Brain pericyte (primary cell): ENCODE measurements around the gene HPCA.

Source experiments
- DNase-seq: peaks from one replicate; pipeline ENCODE4 v3.0.0-alpha.2; 2012; ENCODE audit warnings: low read depth, low spot score

Gene HPCA

DNA sequence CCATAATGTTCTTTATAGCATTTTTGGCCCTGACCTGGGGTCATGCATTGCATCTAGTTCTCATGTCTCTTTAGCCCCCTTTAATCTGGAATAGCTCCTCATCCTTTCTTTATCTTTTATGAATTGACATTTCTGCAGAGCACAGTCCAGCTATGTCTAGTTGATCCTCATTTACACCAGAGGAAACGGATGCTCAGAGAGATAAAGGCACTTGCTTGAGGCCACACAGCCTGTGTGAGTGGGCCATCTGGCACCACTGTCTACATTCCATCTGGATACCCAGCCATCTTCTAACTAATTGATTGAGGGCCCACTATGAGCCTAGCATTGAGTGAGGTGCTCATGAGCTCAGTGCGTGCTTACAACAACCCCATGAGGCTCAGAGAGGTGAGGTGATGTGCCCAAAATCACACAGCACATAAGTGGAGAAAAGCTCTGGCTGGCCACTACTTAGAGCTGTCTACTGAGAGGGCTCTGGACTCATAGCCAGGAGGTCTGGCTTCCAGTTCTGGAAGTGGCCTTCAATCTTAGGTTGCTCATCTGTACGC is 3.5 kb downstream of the HPCA start:
- DNase-seq = no peak

DNA sequence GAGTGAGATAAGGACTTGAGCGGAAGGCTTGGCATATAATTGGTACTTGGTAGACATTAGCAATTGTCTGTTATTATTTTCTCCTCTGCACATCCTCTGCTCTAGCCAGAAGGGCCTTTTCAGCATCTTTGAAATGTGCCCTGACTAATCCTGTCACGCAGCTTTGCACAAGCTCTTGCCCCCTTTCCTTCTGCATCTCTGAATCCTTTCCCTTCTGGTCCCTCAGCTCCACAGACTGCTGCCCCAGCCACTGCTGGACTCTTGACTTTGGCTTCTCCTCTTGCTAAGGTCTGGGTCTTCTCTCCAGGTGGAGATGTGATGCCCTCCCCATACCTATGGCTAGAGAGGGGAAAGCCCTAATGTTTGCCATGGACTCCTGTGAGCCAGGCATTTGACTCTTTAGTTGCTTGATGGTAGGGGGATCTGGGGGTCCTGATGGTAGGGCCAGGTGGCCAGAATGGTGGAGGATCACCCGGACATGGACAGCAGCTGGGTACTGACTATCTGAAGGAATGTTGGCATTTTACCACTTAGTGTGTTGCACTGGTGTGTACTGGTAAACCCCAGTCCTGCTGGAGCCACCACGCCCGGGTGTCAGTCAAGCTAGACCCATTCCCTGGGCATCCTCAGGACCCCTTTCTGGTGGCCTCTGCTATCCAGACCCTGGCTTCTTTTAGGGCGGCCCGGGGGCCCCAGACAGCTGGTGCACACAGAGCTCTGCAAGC is 4.4 kb downstream of the HPCA start:
- no peak for DNase-seq

DNA sequence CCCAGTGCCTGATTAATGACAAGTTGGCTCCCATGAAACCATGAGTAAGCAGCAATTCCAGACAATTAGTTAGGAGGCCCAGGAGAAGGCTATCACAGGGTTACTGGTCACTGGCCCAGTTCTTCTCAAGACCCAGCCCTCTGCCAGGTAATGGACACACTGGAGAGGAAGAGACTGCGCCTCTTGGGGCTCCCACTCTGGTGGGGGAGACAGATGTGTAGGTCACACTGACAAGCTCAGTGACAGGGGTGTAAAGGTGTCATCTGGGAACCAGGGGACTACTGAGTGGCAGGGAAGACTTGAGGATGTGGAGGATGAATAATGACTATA is 4.9 kb downstream of the HPCA start:
- no peak for DNase-seq

DNA sequence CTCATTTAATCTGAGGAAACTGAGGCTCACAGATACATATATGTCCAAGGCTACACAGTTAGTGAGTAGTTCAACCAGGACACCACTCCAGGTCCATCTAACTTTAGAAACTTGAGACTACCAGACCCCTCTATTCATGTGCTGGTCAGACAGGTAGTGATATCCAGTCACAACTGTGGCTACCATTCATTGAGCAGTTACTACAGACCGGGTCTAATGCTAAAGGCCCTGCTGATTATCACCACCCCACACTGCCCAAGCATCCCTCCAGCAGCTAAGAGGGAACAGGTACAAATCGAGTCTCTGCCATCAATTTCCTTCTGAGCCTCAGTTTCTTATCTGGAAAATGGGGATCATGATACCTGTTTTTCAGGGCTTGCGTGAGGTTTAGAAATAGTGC is 5.3 kb downstream of the HPCA start:
- DNase-seq = no peak

DNA sequence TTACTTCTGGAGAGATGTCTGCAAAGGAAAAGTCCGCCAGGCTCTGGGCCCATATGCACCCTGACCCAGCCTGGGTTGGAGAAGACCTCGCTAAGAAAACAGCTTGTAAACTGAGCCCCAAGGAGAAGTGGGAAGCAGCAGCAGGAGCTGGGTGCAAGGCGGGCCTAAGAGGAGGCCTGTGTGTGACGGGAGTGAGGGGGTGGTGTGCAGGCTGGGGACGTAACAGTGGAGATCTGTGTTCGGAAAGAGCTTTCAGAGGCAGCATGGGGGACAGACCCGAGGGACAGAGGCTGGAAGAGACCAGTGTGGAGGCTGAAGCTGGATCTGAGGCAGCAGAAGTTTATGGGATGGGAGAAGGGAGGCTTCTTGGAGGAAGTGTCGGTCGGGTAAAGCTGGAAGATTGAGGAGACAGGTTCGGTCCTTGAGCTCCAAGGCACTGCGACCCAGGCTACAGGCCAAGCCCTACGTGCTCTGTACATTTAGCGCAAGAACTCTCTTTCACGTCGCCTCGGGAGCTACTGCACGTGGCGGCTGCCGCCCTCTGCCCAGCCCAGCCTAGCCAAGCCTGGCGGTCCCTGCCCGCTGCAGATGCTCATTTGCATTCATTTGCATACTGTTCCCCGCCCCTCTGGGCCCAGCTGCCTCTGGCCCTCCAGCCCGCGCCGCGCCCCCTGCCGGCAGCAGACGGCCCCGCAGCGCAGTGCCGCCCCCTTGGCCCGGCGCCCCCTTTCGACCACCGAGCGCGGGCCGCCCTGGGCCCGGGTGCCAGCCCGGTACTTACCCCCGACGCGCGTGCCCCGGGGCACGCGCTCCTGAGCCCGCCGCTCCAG is 6.3 kb downstream of the HPCA start:
- no peak for DNase-seq

DNA sequence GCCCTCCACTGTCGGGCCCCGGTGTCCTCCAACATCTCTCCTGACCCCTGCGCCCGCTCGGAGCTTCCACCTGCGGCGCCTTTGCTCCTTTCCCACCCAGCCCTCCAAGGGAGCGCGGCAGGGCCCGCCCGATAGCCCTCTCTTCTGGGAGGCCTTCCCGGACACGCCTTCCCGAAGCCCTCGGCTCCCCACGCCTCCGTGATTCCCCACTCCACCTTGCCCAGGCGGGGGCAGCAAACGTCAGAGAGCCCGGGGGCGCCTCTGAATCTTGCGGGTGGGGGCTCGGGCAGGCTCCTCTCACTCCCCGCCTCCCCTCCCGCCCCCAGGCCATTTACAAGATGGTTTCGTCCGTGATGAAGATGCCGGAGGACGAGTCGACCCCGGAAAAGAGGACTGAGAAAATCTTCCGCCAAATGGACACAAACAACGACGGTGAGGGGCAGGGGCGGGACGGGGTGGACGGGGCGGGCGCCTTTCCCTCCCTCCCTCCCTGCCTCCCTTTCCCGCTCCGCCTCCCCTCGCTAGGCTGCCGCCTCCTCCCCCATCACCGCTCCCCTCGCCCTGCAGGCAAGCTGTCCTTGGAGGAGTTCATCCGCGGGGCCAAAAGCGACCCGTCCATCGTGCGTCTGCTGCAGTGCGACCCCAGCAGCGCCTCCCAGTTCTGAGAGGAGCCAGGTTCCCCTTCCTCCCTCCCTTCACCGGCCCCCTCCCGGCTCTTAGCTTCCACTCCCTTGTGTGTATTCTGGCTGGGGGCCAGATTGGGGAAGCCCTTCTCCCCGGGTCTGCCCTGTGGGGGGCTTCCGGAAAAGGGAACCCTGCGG is 7.1 kb downstream of the HPCA start:
- no peak for DNase-seq

DNA sequence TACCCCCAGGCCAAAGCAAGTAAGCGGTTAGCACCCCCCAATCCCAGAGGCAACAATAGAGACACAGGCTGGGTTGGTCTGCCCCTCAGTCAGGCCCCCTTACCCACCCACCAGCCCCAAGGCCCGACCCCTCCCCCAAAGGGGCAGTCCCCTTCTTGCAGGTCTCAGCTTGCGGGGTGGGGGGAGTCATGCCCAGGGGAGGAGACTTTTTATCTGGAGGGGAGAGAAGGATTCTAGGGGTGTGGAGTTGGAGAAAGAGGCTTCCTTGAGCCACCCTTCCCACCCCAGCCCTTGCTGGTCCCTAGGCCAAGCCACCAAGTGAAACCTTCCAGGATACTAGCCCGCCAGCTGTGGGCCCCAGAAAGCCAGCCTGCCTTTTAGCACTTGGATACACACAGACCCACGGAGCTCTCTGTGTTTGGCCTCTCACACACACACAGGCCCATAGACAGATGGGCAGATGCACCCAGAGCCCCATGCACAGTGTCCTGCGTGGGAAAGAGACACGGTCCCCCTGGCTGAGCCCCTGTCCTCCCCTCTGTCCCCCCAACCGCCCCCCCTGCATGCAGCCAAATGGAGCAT is 7.8 kb downstream of the HPCA start:
- DNase-seq = no peak

DNA sequence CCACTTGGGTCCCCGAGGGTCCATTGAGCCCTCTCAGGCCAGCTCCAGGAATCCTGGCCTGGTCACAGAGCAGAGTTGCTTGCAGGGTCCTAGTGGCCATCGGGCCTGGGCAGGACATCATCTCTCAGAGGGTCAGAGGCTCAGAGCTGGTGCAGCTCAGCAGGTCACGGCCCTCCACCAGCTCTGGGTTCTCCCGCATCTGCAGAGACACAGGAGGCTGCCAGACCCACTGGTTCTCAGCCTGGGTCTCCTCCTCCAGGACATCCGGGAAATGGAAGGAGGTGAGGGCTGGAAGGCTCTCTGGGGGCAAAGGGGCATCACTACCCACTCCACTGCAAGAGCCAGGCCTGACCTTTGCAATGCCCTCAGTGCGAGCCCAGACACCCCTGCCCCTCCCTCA is 8.4 kb downstream of the HPCA start:
- no peak for DNase-seq

DNA sequence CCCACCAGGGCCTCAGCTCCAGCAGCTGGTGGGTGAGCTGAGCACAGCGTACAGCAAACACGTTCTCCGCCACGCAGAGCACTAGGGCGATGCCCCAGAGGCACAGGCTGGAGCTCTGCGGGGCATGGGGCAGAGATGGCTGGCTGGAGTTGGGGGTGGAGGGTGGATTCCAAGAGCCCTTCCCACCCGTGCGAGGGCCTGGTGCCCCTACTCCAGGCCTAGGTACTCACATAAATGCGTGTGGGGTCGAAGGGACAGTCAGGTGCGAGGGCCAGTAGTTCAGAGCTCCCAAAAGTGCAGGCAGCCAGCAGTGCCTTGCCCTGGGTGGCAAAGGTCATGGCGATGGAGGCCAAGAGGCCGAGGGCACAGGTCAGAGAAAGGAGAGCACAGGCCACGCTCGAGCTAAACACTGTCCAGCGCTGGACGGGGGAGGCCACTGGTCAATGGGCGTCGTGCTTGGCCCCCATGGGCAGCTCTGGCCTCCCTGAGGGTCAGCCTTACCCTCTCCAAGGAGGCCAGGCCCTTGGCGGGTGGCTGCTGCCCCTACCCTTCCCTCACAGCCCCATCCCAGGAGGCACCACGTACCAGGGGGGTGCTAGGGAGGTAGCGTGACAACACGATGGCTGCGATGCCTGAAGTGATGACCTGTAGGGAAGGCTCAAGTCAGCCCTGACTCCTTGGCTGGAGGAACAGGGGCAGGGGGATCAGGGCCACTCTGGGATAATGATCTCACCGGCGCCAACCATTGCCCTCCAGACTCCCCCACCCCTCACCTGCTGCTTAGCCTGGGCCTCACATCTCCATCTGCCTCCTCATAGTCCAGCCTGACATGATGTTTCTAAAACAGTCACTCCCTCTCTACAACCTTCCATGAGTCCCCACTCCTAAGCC is 9.3 kb downstream of the HPCA start:
- DNase-seq = no peak

DNA sequence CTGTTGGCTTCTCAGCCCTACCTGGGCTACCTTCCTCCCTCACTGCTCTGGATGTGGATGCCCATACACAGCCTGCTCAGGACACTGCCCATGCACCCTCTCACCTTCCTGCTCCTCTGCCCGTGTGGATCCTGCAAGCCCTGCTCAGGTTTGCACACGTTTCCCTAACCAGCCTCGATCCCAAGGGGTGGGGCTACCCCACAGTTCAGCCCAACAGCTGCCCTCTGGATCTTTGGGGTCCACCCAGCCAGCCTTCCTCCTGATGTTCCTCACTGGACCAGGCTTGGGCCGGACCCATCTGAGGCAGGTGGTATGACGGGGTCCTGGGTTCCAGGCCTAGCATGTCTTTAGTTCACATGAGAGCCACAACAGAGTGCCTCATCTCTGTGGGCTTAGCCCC is 10.2 kb downstream of the HPCA start:
- no peak for DNase-seq

DNA sequence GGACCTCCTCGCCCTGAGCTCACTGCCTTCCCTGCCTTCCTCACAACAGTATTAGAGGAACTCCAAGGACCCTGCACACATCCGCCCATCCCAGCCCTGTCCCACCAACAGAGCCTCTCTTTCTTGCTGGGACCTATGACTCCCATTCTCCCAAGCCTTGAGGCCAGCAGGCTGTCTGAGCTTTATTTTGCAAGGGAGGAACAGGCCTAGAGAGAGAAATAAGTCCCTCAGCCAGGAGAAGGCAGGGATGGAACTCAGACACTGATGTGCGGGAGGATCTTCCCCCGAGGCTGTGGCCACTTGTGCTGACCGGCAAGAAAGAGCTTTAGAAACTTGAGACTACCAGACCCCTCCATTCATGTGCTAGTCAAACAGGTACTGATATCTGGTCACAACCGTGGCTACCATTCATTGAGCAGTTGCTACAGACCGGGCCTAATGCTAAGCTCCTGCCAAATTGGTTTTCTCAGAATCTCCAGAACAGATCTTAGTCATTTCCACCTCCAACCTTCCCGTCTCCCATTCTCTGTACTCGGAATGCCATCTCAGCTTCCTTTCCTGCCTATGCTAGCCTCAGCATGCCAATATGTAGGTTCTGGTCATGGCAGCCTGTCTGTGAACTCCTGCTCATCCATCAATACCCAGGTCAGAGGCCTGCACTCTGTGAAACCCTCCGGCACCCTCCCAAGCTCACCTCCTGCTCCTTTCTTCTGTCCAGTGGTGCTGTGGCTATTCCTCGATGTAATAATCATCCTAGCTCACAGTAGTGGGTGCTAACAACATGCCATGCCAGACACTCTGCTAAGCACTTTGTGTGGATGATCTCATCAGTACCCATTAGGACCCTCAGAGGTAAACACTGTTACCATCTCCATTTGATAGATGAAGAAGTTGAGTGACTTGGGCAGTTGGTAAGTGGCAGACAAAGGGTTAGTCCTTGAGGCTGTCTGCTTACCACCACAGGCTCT is 11.1 kb downstream of the HPCA start:
- DNase-seq = no peak

DNA sequence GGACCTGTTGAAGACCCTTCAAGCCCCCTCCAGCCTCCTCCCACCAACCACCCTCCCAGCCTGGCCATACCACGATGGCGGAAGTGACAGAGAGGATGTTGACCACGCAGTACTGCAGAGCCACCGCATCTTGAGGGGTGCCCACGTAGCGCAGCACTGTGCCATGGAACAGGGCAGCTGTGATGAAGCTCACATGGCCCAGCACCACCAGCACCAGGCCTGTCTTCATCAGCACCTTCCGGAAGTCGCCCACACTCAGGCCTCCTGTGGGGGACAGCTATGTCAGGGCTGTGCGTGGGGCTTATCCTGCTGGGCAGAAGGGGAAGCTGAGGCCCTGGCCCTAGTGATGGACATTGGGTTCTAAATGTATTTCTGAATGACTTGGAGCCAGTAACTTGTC is 11.8 kb downstream of the HPCA start:
- DNase-seq = no peak

DNA sequence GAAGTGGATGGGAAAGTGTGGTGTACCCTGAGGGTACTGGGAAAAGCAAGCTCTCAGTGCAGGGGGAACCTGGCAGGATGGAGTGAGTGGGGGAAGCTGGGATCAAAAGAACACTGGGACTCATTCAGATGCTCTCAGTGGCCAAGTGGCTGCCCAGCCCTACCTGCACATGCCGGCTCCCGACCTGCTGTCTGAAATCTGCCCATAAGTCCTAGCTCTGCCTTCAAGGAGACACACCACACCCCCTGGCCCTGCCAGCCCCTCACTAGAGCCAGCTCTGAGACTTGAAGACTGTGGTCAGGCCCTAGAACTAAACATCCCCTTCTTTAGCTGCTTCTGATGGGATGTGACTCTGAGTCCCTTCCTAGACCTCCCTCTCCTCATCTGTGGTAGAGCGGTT is 12.7 kb downstream of the HPCA start:
- no peak for DNase-seq

DNA sequence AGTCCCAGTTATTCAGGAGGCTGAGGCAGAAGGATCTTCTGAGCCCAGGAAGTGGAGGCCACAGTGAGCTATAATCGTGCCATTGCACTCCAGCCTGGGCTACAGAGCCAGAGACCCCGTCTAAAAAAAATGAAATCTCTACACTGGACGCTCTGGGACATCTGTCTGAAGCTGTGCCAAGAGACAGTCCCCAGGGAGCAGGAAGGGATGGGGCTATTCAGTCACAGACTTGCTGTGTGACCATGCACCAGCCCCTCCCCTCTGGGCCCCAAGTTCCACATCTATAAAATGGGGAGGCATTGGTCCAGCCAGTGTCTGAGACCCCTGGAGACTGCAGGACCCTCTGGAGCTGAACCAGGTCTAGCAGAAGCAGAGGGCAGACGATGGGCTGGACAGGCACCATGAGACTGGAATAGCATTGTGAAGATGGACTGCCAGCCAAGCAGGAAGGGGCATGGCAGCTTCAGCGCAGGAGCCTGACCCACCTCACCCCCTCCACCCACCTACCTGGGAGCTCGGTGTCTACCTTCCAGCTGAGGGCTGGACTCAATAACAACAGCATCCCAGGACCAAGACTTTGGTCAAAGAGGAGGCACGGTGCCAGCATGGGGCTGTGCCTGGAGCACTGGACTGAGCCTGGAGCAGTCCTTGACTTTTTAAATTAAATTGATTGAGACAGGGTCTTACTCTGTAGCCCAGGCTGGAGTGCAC is 13.4 kb downstream of the HPCA start:
- no peak for DNase-seq

DNA sequence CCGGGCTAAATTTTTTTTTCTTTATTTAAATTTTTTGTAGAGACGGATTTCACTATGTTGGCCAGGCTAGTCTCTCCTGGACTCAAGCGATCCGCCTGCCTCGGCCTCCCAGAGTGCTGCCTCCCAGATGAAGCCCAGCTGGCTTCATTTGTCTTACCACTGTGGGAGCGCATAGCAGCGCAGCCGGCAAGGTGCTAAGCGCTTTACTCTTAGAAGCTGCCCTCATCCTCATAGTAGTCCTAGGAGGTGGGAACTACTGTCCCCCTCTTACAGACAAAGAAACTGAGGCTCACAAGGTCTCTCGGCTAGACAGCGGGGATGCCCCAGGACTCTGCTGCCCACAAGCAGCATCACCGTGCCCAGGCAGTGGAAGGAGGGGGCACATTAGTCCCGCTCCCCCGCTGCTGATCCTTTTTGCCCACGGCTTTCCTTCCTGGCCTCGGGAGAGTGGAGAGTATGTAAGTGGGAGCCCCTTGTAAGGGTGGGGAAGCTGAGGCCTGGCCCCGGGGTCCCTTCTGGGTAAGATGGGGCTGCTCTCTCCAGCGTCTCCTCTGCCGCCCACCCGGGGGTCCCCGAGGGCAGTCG is 14.2 kb downstream of the HPCA start:
- DNase-seq = no peak

DNA sequence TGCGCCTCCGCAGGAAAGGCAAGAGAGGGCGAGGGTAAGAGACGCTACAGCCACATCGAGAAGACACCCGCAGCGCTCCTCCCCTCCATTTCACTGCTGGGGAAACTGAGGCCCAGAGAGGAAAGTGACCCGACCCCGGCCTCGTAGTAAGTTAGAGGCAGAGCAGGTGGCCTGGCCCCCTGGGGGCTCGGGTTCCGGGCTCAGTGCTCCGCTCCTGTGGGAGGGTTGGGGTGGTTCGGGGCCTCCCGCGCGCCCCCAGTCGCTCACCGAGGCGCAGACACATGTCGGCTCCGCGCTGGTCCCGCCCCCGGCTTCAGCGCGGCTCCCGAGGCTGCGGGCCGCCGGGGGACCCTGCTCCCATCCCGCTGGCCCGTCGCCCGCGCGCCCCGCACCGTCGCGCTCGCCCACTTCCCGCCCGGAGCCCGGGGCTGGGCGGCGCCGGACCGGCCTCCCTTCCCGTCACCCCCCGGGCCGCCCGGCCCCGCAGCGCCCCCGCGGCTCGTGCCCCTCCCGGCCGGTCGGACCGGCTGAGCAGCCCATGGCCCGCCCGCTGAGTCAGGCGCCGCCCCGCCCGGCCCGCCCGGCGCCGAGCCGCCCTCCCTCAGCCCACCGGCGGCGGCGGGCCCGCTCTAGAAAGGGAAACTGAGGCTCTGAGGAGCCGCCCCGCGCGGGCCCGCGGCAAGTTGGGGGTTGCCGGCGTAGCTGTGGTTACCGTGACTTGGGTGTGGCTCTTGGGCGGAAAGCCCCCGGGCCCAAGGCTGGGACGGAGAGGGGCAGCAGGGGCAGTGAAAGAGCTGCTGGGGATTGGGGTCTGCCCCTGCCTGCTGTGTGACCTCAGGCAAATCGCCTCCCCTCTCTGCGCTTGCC is 14.9 kb downstream of the HPCA start, which contains the start of gene TMEM54:
TMEM54 (minus strand) TSS at position 434 of the 867 bp plus-strand sequence; CDS start at position 283, 151 bp downstream.
- DNase-seq = no peak

DNA sequence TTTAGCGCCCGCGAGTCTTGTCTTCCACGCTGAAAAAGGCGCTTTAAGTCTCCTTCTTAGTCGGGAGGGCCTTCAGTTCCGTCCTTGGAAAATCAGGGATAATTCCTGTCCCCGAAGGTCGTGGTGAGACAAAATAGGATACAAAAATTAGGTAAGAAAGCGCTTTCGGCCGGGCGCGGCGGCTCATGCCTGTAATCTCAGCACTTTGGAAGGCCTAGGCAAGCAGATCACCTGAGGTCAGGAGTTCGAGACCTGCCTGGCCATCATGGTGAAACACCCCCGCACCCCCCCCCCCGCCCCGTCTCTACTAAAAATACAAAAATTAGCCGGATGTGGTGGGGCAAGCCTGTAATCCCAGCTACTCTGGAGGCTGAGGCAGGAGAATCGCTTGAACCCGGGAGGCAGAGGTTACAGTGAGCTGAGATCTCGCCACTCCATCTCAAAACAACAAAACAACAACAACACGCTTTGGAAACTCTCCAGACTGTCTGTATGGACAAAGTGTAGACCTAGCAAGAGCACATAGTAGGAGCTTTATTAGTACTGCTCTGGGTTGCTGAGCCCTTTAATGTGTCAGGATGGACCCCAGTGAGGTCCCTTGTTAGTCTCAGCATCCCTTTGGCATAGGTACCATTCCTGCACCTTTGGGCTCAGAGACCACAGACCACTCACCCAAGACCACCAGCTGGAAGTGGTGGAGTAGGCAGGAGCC is 15.7 kb downstream of the HPCA start:
- no peak for DNase-seq
